Uterine smooth muscle cell (primary cell): Measurements from ENCODE around the gene PPP1R8. TPM values are rescaled to one million over a fixed set of nuclear protein-coding genes. Genes with fewer than 3 reads are reported as not detected.

Experiments used
- total RNA-seq: library from RNA; depleted of rRNA; stranded (reverse); fragments of >200 nt; gene quantifications from 2 replicates; pipeline ENCODE4 v1.2.3, GENCODE V29; 2014

PPP1R8 gene
- 43.0 and 54.2 TPM in 2 replicates for total RNA-seq

DNA sequence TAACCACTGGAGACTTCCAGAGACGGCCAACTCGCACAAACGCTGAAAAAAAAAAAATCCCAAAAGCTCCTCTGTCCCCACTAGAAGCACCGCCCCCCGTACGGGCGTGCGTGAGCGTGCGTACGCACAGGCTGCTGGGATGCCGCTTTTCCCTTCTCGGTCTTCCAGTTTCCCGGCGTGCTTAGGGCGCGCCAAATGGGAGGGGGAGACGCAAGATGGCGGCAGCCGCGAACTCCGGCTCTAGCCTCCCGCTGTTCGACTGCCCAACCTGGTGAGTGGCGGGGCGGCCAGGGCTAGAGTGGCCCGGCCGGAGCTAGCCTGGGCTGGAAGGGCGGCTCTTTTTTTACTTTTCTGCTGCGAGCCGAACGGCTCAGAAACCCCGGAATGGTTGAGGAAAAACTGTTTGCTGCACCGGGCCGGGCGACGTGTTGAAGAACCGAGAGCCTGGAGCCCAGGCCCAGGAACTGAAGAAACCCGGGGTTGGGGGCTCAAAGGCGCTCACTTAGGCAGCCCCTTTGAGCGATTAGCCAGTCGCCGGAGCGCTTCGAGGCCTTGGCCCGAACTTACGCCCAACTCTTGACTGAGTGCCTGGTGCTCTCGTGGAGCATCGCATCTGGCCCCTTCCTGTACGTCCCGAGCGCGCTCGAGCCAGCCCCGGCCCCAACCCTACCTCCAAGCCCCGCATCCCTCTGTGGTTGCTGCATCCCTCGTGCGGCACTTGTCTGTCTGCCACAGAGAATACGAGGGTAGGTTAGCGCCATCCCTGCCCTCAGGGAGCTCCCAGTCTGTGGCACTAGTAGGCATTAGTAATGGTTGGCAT lies at the start of gene PPP1R8:
TSS of gene PPP1R8 (plus strand) at position 162 of the 820 bp plus-strand sequence. CDS start at position 216, 54 bp downstream.

GRCh38 chr1:27872059-27872801 lies 41.6 kb downstream of the PPP1R8 start, which contains the start of gene THEMIS2:
Gene THEMIS2 (plus strand): TSS chr1:27872544. CDS start chr1:27872572, 28 bp downstream.

Other genes with a start within 250 kb of the PPP1R8 start
- 7.2 and 7.7 TPM in 2 replicates for gene AHDC1, start 226.6 kb upstream of the PPP1R8 start, total RNA-seq
- gene FGR, start 195.6 kb upstream of the PPP1R8 start, total RNA-seq = not detected in 2 replicates
- 8.9 and 25.4 TPM in 2 replicates for gene IFI6, start 158.6 kb upstream of the PPP1R8 start, total RNA-seq
- 16.1 and 19.4 TPM in 2 replicates for gene FAM76A, start 104.8 kb upstream of the PPP1R8 start, total RNA-seq
- 45.5 and 52.7 TPM in 2 replicates for gene STX12, start 57.6 kb upstream of the PPP1R8 start, total RNA-seq
- gene THEMIS2, start 41.8 kb downstream of the PPP1R8 start, total RNA-seq = 7.3 and 11.6 TPM in 2 replicates
- 21.5 and 43.4 TPM in 2 replicates for gene RPA2, start 83.8 kb downstream of the PPP1R8 start, total RNA-seq
- 0.25 TPM in 1 of 2 replicates, not detected in the other for gene SMPDL3B, start 104.2 kb downstream of the PPP1R8 start, total RNA-seq
- gene XKR8, start 129.2 kb downstream of the PPP1R8 start, total RNA-seq = 4.5 and 5.4 TPM in 2 replicates